ENCODE results near the gene PDCD11.
"Not testable (repeated sequence)": the region's sequence is repeated elsewhere in the genome, so short reads cannot be mapped to it uniquely, and the experiment has no call there.

DNA sequence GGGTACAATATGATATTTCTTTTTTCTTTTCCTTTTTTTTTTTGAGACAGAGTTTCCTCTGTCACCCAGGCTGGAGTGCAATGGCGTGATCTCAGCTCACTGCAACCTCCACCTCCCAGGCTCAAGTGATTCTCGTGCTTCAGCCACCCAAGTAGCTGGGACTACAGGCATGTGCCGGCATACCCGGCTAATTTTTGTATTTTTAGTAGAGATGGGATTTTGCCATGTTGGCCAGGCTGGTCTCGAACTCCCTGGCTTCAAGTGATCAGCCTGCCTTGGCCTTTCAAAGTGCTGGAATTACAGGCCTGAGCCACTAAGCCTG lies 20.7 kb downstream of the PDCD11 start:
- TF ChIP-seq, protein P1, sequence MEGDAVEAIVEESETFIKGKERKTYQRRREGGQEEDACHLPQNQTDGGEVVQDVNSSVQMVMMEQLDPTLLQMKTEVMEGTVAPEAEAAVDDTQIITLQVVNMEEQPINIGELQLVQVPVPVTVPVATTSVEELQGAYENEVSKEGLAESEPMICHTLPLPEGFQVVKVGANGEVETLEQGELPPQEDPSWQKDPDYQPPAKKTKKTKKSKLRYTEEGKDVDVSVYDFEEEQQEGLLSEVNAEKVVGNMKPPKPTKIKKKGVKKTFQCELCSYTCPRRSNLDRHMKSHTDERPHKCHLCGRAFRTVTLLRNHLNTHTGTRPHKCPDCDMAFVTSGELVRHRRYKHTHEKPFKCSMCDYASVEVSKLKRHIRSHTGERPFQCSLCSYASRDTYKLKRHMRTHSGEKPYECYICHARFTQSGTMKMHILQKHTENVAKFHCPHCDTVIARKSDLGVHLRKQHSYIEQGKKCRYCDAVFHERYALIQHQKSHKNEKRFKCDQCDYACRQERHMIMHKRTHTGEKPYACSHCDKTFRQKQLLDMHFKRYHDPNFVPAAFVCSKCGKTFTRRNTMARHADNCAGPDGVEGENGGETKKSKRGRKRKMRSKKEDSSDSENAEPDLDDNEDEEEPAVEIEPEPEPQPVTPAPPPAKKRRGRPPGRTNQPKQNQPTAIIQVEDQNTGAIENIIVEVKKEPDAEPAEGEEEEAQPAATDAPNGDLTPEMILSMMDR (IDR thresholded peaks at IDR 0.05): not testable (repeated sequence)
- not testable (repeated sequence) for TF ChIP-seq POLR2AphosphoS5 (IDR thresholded peaks at IDR 0.05)

All from esophagus muscularis mucosa (tissue), 3 donors.